K562 (cell line): Measurements from ENCODE around the gene DCP2.

Source experiments
- CCAR2 ChIP-seq: fragments of 200-400 bp; formaldehyde crosslinking; IDR thresholded peaks from 2 replicates; pipeline ENCODE4 v1.6.1; 2017; ENCODE audit warnings: mild to moderate bottlenecking, low read depth, low read length
- CHD4 ChIP-seq: fragments of 200-600 bp; sonication (generic); IDR thresholded peaks from 3 replicates; pipeline ENCODE4 v1.6.1; 2012; ENCODE audit warnings: low read depth, mild to moderate bottlenecking, mixed read lengths, low read length, inconsistent platforms; ENCODE audit not compliant: insufficient read depth, insufficient replicate concordance, poor library complexity, severe bottlenecking
- EZH2 ChIP-seq: IDR thresholded peaks from 2 replicates; pipeline ENCODE4 v1.6.1; 2012; ENCODE audit warnings: low read depth, mild to moderate bottlenecking, inconsistent platforms, low read length, borderline replicate concordance
- HMG20B ChIP-seq: fragments of 250-450 bp; sonication (Bioruptor Pico); IDR thresholded peaks from 2 replicates; pipeline ENCODE4 v1.5.0; 2021; ENCODE audit warnings: mild to moderate bottlenecking
- HSF4 ChIP-seq: fragments of 250-450 bp; sonication (Bioruptor Pico); IDR thresholded peaks from 2 replicates; pipeline ENCODE4 v2.1.2; 2022; ENCODE audit warnings: mild to moderate bottlenecking, moderate library complexity, borderline replicate concordance
- SLC30A9 ChIP-seq: fragments of 250-450 bp; sonication (Bioruptor Pico); IDR thresholded peaks from 2 replicates; pipeline ENCODE4 v1.8.0; 2022; ENCODE audit warnings: mild to moderate bottlenecking, moderate library complexity
- SMC3 ChIP-seq: conservative IDR thresholded peaks from 2 replicates; pipeline ENCODE4 v1.6.1; 2011; ENCODE audit warnings: low read depth, low read length, improper control_type of control experiment; ENCODE audit not compliant: insufficient read depth
- TF ChIP-seq, protein P1 (sequence below), 3 experiments: IDR thresholded peaks in 2 of 3; conservative IDR thresholded peaks in 1 of 3; 2 replicates each; pipeline ENCODE4 v1.5.1; 2011 to 2012; ENCODE audit warnings: low read length in 3 of 3, mild to moderate bottlenecking in 3 of 3, control low read depth in 2 of 3, improper control_type of control experiment in 1 of 3, inconsistent platforms in 1 of 3, low read depth in 1 of 3, mixed read lengths in 1 of 3, moderate library complexity in 1 of 3; ENCODE audit not compliant: insufficient read depth in 2 of 3
- TF ChIP-seq, protein P2 (sequence below): fragments of 450-650 bp; IDR thresholded peaks from 2 replicates; pipeline ENCODE4 v1.6.1; 2016; ENCODE audit warnings: mild to moderate bottlenecking, moderate library complexity
- TF ChIP-seq, protein P3 (sequence below): fragments of 250-450 bp; sonication (Bioruptor Pico); IDR thresholded peaks from 2 replicates; pipeline ENCODE4 v1.4.0; 2020

DNA sequence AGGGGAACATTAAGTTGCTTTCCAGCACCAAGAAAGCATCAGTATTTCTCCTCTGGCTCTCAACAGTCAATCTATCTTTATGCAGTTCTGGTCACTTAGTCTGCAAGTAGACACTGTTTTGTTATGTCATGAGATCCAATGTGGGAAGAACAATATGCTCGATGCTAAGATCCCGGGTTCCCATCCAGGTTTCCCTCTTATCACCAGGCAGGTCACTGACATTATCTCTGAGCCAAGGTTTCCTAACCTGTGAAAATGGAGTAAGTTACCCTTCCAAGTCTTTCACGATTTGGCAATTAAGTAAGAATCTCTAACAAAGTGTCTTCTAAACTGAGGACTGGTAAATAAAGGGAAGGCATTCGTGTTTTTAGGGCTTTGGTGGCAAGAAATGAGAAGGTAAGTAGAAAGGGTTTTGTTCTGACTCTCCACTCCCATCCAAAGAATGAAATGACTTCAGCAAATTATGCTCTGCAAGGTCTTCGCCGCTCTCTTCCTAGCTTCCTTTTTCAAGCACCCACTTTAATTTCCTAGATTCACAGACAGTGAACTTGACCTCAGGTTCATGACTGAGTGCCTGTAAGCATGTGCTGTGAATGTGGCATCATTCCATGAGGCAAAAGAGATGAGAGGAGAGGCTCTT lies 86.4 kb downstream of the DCP2 start:
- TF ChIP-seq HSF4 (CRISPR knock-in tag): no peak
- no peak for TF ChIP-seq CHD4
- TF ChIP-seq HMG20B: no peak
- TF ChIP-seq, protein P1, sequence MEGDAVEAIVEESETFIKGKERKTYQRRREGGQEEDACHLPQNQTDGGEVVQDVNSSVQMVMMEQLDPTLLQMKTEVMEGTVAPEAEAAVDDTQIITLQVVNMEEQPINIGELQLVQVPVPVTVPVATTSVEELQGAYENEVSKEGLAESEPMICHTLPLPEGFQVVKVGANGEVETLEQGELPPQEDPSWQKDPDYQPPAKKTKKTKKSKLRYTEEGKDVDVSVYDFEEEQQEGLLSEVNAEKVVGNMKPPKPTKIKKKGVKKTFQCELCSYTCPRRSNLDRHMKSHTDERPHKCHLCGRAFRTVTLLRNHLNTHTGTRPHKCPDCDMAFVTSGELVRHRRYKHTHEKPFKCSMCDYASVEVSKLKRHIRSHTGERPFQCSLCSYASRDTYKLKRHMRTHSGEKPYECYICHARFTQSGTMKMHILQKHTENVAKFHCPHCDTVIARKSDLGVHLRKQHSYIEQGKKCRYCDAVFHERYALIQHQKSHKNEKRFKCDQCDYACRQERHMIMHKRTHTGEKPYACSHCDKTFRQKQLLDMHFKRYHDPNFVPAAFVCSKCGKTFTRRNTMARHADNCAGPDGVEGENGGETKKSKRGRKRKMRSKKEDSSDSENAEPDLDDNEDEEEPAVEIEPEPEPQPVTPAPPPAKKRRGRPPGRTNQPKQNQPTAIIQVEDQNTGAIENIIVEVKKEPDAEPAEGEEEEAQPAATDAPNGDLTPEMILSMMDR (IDR thresholded peaks at IDR 0.05 in 2 of 3, conservative IDR thresholded peaks at IDR 0.05 in 1 of 3; ENCODE audit: insufficient read depth in 2 of 3, low read depth in 1 of 3, low read length in 3 of 3): no peak
- TF ChIP-seq, protein P2, sequence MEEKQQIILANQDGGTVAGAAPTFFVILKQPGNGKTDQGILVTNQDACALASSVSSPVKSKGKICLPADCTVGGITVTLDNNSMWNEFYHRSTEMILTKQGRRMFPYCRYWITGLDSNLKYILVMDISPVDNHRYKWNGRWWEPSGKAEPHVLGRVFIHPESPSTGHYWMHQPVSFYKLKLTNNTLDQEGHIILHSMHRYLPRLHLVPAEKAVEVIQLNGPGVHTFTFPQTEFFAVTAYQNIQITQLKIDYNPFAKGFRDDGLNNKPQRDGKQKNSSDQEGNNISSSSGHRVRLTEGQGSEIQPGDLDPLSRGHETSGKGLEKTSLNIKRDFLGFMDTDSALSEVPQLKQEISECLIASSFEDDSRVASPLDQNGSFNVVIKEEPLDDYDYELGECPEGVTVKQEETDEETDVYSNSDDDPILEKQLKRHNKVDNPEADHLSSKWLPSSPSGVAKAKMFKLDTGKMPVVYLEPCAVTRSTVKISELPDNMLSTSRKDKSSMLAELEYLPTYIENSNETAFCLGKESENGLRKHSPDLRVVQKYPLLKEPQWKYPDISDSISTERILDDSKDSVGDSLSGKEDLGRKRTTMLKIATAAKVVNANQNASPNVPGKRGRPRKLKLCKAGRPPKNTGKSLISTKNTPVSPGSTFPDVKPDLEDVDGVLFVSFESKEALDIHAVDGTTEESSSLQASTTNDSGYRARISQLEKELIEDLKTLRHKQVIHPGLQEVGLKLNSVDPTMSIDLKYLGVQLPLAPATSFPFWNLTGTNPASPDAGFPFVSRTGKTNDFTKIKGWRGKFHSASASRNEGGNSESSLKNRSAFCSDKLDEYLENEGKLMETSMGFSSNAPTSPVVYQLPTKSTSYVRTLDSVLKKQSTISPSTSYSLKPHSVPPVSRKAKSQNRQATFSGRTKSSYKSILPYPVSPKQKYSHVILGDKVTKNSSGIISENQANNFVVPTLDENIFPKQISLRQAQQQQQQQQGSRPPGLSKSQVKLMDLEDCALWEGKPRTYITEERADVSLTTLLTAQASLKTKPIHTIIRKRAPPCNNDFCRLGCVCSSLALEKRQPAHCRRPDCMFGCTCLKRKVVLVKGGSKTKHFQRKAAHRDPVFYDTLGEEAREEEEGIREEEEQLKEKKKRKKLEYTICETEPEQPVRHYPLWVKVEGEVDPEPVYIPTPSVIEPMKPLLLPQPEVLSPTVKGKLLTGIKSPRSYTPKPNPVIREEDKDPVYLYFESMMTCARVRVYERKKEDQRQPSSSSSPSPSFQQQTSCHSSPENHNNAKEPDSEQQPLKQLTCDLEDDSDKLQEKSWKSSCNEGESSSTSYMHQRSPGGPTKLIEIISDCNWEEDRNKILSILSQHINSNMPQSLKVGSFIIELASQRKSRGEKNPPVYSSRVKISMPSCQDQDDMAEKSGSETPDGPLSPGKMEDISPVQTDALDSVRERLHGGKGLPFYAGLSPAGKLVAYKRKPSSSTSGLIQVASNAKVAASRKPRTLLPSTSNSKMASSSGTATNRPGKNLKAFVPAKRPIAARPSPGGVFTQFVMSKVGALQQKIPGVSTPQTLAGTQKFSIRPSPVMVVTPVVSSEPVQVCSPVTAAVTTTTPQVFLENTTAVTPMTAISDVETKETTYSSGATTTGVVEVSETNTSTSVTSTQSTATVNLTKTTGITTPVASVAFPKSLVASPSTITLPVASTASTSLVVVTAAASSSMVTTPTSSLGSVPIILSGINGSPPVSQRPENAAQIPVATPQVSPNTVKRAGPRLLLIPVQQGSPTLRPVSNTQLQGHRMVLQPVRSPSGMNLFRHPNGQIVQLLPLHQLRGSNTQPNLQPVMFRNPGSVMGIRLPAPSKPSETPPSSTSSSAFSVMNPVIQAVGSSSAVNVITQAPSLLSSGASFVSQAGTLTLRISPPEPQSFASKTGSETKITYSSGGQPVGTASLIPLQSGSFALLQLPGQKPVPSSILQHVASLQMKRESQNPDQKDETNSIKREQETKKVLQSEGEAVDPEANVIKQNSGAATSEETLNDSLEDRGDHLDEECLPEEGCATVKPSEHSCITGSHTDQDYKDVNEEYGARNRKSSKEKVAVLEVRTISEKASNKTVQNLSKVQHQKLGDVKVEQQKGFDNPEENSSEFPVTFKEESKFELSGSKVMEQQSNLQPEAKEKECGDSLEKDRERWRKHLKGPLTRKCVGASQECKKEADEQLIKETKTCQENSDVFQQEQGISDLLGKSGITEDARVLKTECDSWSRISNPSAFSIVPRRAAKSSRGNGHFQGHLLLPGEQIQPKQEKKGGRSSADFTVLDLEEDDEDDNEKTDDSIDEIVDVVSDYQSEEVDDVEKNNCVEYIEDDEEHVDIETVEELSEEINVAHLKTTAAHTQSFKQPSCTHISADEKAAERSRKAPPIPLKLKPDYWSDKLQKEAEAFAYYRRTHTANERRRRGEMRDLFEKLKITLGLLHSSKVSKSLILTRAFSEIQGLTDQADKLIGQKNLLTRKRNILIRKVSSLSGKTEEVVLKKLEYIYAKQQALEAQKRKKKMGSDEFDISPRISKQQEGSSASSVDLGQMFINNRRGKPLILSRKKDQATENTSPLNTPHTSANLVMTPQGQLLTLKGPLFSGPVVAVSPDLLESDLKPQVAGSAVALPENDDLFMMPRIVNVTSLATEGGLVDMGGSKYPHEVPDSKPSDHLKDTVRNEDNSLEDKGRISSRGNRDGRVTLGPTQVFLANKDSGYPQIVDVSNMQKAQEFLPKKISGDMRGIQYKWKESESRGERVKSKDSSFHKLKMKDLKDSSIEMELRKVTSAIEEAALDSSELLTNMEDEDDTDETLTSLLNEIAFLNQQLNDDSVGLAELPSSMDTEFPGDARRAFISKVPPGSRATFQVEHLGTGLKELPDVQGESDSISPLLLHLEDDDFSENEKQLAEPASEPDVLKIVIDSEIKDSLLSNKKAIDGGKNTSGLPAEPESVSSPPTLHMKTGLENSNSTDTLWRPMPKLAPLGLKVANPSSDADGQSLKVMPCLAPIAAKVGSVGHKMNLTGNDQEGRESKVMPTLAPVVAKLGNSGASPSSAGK: no peak
- no peak for TF ChIP-seq SMC3
- TF ChIP-seq EZH2: no peak
- TF ChIP-seq CCAR2: no peak
- TF ChIP-seq, protein P3, sequence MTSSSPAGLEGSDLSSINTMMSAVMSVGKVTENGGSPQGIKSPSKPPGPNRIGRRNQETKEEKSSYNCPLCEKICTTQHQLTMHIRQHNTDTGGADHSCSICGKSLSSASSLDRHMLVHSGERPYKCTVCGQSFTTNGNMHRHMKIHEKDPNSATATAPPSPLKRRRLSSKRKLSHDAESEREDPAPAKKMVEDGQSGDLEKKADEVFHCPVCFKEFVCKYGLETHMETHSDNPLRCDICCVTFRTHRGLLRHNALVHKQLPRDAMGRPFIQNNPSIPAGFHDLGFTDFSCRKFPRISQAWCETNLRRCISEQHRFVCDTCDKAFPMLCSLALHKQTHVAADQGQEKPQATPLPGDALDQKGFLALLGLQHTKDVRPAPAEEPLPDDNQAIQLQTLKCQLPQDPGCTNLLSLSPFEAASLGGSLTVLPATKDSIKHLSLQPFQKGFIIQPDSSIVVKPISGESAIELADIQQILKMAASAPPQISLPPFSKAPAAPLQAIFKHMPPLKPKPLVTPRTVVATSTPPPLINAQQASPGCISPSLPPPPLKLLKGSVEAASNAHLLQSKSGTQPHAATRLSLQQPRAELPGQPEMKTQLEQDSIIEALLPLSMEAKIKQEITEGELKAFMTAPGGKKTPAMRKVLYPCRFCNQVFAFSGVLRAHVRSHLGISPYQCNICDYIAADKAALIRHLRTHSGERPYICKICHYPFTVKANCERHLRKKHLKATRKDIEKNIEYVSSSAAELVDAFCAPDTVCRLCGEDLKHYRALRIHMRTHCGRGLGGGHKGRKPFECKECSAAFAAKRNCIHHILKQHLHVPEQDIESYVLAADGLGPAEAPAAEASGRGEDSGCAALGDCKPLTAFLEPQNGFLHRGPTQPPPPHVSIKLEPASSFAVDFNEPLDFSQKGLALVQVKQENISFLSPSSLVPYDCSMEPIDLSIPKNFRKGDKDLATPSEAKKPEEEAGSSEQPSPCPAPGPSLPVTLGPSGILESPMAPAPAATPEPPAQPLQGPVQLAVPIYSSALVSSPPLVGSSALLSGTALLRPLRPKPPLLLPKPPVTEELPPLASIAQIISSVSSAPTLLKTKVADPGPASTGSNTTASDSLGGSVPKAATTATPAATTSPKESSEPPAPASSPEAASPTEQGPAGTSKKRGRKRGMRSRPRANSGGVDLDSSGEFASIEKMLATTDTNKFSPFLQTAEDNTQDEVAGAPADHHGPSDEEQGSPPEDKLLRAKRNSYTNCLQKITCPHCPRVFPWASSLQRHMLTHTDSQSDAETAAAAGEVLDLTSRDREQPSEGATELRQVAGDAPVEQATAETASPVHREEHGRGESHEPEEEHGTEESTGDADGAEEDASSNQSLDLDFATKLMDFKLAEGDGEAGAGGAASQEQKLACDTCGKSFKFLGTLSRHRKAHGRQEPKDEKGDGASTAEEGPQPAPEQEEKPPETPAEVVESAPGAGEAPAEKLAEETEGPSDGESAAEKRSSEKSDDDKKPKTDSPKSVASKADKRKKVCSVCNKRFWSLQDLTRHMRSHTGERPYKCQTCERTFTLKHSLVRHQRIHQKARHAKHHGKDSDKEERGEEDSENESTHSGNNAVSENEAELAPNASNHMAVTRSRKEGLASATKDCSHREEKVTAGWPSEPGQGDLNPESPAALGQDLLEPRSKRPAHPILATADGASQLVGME (CRISPR knock-in tag): no peak
- no peak for TF ChIP-seq SLC30A9 (CRISPR knock-in tag)
